Fibroblast of gingiva (primary cell): ENCODE results near the gene TAOK2.
"Not testable (repeated sequence)": the region's sequence is repeated elsewhere in the genome, so short reads cannot be mapped to it uniquely, and the experiment has no call there.

Experiments
- DNase-seq: peaks from one replicate; pipeline ENCODE4 v3.0.0-alpha.2; 2011; ENCODE audit warnings: low read depth

TAOK2 gene

GRCh38 chr16:29973384-29974246, at the start of gene TAOK2:
TAOK2 (plus strand) TSS chr16:29973868; CDS start chr16:29977773, 3,905 bp downstream.
- peak; percentile 99 for DNase-seq

GRCh38 chr16:29925105-29925756, 48.4 kb upstream of the TAOK2 start:
- no peak for DNase-seq

- peak; percentile 63 for DNase-seq
Observed at GRCh38 chr16:29925781-29926710, 47.6 kb upstream of the TAOK2 start, which contains the start of gene KCTD13. KCTD13 (minus strand) TSS chr16:29926226; CDS start chr16:29926033, 193 bp downstream.

GRCh38 chr16:29926711-29927052, 47.0 kb upstream of the TAOK2 start:
- DNase-seq, result no peak

- DNase-seq, result peak; percentile 50
Observed at GRCh38 chr16:29927070-29927905, 46.4 kb upstream of the TAOK2 start.

- not testable (repeated sequence) for DNase-seq
Observed at GRCh38 chr16:29931750-29932149, 41.9 kb upstream of the TAOK2 start.

GRCh38 chr16:29940656-29941055, 33.0 kb upstream of the TAOK2 start:
- DNase-seq, result peak; percentile 24

GRCh38 chr16:29943846-29944799, 29.5 kb upstream of the TAOK2 start:
- peak; percentile 95 for DNase-seq

- DNase-seq, result no peak
Observed at GRCh38 chr16:29947897-29948296, 25.8 kb upstream of the TAOK2 start.

- no peak for DNase-seq
Observed at GRCh38 chr16:29950806-29951461, 22.7 kb upstream of the TAOK2 start.

GRCh38 chr16:29951625-29952365, 21.9 kb upstream of the TAOK2 start:
- no peak for DNase-seq

- DNase-seq, result no peak
Observed at GRCh38 chr16:29958756-29959155, 14.9 kb upstream of the TAOK2 start.

GRCh38 chr16:29959293-29959692, 14.4 kb upstream of the TAOK2 start:
- no peak for DNase-seq

GRCh38 chr16:29959821-29960220, 13.8 kb upstream of the TAOK2 start:
- not testable (repeated sequence) for DNase-seq

GRCh38 chr16:29961127-29961478, 12.6 kb upstream of the TAOK2 start:
- DNase-seq, result no peak

- DNase-seq, result peak; percentile 88
Observed at GRCh38 chr16:29961479-29962343, 12.0 kb upstream of the TAOK2 start, which contains the start of gene TMEM219. TMEM219 (plus strand) TSS chr16:29962079; CDS start chr16:29963144, 1,065 bp downstream.

- peak; percentile 23 for DNase-seq
Observed at GRCh38 chr16:29962344-29962994, 11.2 kb upstream of the TAOK2 start.
